Testis (tissue), 3 donors: Measurements from ENCODE around the gene AP1G1. TPM values are rescaled to one million over a fixed set of nuclear protein-coding genes. Genes with fewer than 3 reads are reported as not detected.
"Not testable (repeated sequence)": the region's sequence is repeated elsewhere in the genome, so short reads cannot be mapped to it uniquely, and the experiment has no call there.

Source experiments
- DNase-seq: peaks from one replicate; pipeline ENCODE4 v3.0.0-alpha.2; 2019
- H3K27ac ChIP-seq, 2 donors: fragments of 200-600 bp; sonication (generic); one replicate each; pipeline ENCODE4 v1.5.1; 2019
- H3K27me3 ChIP-seq: fragments of 200-600 bp; sonication (generic); one replicate; pipeline ENCODE4 v1.5.1; 2019
- H3K36me3 ChIP-seq: fragments of 200-600 bp; sonication (generic); one replicate; pipeline ENCODE4 v1.5.1; 2017; ENCODE audit warnings: low read depth; ENCODE audit errors: missing control alignments
- H3K4me1 ChIP-seq: fragments of 200-600 bp; sonication (generic); one replicate; pipeline ENCODE4 v1.5.1; 2019
- H3K4me3 ChIP-seq, 2 donors: fragments of 200-600 bp; sonication (generic); one replicate each; pipeline ENCODE4 v1.5.1; 2017 to 2019
- H3K9me3 ChIP-seq: fragments of 200-600 bp; sonication (generic); one replicate; pipeline ENCODE4 v1.5.1; 2017
- POLR2A ChIP-seq: fragments of 450-650 bp; IDR thresholded peaks from one replicate; pipeline ENCODE4 v1.6.1; 2017; ENCODE audit warnings: antibody characterized with exemption, mild to moderate bottlenecking, moderate library complexity
- WGBS, 2 donors: methylation state at CpG; one replicate each; pipeline ENCODE4 v1.1.5; 2018; 5-methylcytosine and 5-hydroxymethylcytosine counted together
- intact Hi-C: fragments of 100-400 bp; cut with DNase I; formaldehyde crosslinking; loops from one replicate; pipeline ENCODE4 v1.15.1; 2023; ENCODE audit warnings: low total_unique reads
- polyA plus RNA-seq: library from polyadenylated mRNA; stranded (reverse); fragments of 350-450 nt; fragmentation: Illumina TruSeq; extraction: RNeasy Lipid Tissue Mini Kit (QIAGEN cat#74804); gene quantifications from one replicate; pipeline ENCODE4 v1.2.3, GENCODE V29; 2014; ENCODE audit warnings: low read depth, low replicate concordance; ENCODE audit not compliant: insufficient read depth
- total RNA-seq, 2 donors: library from RNA; depleted of rRNA; stranded (reverse); fragments of >200 nt; gene quantifications; one replicate each; pipeline ENCODE4 v1.2.3, GENCODE V29; 2016
- TF ChIP-seq, protein P1 (sequence below), 3 experiments: fragments of 450-650 bp in 2 of 3; fragments of 200-600 bp in 1 of 3; sonication (generic) in 1 of 3; IDR thresholded peaks; one replicate each; pipeline ENCODE4 v1.5.1; 2016 to 2019; ENCODE audit warnings: antibody characterized with exemption in 3 of 3, mild to moderate bottlenecking in 2 of 3, moderate library complexity in 1 of 3

The AP1G1 gene
- total and polyA plus RNA-seq, 3 donors from 2014 or later: 125 to 203 (median 155) TPM

DNA sequence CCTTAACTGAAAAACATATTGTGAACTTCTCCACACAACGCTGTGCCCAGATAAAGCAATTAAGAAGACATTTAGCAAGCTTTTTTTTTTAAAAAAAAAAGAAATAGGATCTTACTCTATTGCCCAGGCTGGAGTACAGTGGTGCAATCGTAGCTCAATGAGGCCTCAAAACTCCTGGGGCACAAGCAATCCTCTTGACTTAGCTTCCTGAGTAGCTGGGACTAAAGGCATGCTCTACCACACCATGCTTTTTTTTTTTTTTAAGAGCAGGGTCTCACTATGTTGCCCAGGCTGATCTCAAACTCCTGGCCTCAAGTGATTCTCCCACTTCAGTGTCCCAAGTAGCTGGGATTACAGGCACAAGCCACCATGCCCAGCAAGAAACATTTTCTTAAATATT is 20.1 kb downstream of the AP1G1 start:
- intact Hi-C loops: no loop called here
- peaks cover 4% of the 10 kb centered on the region for H3K4me1 ChIP-seq
- H3K9me3 ChIP-seq: no peaks in the 10 kb centered on the region
- H3K27me3 ChIP-seq: no peaks in the 10 kb centered on the region
- no peak overlapping the region for H3K4me3 ChIP-seq
- TF ChIP-seq, protein P1, sequence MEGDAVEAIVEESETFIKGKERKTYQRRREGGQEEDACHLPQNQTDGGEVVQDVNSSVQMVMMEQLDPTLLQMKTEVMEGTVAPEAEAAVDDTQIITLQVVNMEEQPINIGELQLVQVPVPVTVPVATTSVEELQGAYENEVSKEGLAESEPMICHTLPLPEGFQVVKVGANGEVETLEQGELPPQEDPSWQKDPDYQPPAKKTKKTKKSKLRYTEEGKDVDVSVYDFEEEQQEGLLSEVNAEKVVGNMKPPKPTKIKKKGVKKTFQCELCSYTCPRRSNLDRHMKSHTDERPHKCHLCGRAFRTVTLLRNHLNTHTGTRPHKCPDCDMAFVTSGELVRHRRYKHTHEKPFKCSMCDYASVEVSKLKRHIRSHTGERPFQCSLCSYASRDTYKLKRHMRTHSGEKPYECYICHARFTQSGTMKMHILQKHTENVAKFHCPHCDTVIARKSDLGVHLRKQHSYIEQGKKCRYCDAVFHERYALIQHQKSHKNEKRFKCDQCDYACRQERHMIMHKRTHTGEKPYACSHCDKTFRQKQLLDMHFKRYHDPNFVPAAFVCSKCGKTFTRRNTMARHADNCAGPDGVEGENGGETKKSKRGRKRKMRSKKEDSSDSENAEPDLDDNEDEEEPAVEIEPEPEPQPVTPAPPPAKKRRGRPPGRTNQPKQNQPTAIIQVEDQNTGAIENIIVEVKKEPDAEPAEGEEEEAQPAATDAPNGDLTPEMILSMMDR (IDR thresholded peaks at IDR 0.05): no peak
- TF ChIP-seq POLR2A: no peak
- no peaks in the 10 kb centered on the region for H3K36me3 ChIP-seq
- H3K27ac ChIP-seq: no peak overlapping the region
- DNase-seq: no peak
- 74 to 82% methylated on average over 2 of the region's 2 CpGs for WGBS, 2 donors

DNA sequence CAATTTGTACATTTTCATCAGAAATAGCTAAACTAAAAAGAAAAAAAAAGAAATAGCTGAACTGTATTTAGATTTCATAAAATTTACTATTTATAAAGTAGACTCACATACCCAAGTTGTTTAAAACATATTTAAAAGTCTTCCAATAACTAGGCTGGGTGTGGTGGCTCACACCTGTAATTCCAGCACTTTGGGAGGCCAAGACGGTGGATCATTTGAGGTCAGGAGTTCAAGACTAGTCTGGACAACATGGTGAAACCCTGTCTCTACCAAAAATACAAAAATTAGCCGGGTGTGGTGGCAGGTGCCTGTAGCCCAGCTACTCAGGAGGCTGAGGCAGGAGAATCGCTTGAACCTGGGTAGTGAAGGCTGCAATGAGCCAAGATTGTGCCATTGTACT is 23.5 kb downstream of the AP1G1 start:
- H3K4me3 ChIP-seq, H3K4me1 ChIP-seq, H3K27ac ChIP-seq, H3K36me3 ChIP-seq, DNase-seq, intact Hi-C loops, H3K27me3 ChIP-seq, H3K9me3 ChIP-seq: not testable (repeated sequence)
- WGBS, 2 donors: 95 to 97% methylated on average over 3 of the region's 3 CpGs

DNA sequence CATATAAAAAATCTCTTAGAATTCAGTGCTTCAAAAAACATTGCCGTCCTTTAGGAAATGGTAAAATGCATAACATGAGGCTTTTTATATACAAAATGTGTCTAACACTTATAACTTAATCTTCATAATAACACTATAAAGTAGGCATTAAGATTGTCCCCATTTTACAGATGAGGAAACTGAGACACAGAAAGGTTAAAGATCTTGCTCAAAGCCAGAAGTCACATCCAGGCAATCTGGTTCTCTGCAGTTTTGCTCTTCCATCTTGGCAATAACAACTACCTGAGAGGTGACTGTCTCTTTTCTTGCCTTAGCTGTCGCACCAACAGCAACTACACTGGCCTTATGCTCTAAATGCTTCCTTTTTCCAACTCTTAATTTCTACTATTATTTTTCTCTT is 24.5 kb downstream of the AP1G1 start:
- Histone ChIP-seq H3K4me3 (no peak overlapping the region), H3K4me1 (no peaks in the 10 kb centered on the region), H3K27me3 (no peaks in the 10 kb centered on the region), H3K27ac (no peak overlapping the region), H3K9me3 (no peaks in the 10 kb centered on the region), H3K36me3 (no peaks in the 10 kb centered on the region)
- TF ChIP-seq, protein P1 (IDR thresholded peaks at IDR 0.05): no peak
- no peak for TF ChIP-seq POLR2A
- intact Hi-C loops: no loop called here
- no peak for DNase-seq
- 91% methylated on average over 2 of the region's 2 CpGs for WGBS, 2 donors

DNA sequence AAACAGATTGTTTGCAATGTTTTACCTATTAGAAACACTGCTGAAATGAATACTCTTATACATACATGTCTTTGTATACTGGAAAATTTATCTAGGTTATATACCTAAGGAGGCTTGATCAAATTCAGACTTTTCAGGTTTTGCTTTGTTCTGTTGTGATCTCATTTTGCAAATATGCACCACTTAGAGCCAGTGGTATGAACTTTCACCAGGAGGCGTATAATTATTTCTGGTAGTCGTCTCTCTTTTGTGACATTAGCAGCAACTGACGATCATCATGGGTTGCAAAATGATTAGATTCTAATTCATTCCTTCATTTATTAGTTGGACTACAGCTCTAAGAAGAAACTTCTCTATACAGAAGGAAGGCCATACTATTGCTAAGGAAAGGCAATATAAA is 26.9 kb downstream of the AP1G1 start:
- TF ChIP-seq, protein P1 (IDR thresholded peaks at IDR 0.05): no peak
- TF ChIP-seq POLR2A: no peak
- H3K36me3 ChIP-seq: no peaks in the 10 kb centered on the region
- no peaks in the 10 kb centered on the region for H3K27me3 ChIP-seq
- no peak overlapping the region for H3K27ac ChIP-seq
- intact Hi-C loops: no loop called here
- no peak for DNase-seq
- 40 to 54% methylated on average over 3 of the region's 3 CpGs for WGBS, 2 donors
- H3K4me3 ChIP-seq: no peak overlapping the region
- no peaks in the 10 kb centered on the region for H3K9me3 ChIP-seq
- H3K4me1 ChIP-seq: no peaks in the 10 kb centered on the region

DNA sequence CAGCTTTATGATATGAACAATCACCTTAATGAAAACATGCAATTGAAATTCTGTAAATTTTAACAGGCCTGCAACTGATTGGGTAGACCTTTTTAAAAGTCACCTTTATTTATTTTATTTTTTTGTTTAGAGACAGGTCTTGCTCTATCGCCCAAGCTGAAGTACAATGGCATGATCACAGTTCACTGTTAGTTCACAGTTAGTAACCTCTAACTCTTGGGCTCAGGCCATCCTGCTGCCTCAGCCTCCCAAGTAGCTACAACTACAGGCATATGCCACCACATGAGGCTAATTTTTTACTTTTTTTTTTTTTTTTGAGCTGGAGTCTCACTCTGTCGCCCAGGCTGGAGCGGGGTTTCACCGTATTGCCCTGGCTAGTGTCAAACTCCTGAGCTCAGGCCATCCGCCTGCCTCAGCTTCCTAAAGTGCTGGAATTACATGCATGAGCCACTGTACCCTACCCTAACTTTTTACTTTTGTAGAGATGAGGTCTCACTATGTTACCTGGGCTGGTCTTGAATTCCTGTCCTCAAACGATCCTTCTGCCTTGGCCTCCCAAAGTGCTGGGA is 28.0 kb downstream of the AP1G1 start:
- Histone ChIP-seq H3K36me3 (no peaks in the 10 kb centered on the region), H3K4me1 (no peaks in the 10 kb centered on the region), H3K9me3 (no peaks in the 10 kb centered on the region), H3K4me3 (no peak overlapping the region), H3K27me3 (no peaks in the 10 kb centered on the region), H3K27ac (no peak overlapping the region)
- DNase-seq: no peak
- WGBS, 2 donors: 94 to 97% methylated on average over 6 of the region's 6 CpGs
- intact Hi-C loops: no loop called here
- TF ChIP-seq, protein P1 (IDR thresholded peaks at IDR 0.05): no peak
- no peak for TF ChIP-seq POLR2A
